HL-60 (cell line): ENCODE measurements around the gene ADAMTS15.

Source experiments
- DNase-seq, 2 experiments: peaks; one replicate each; pipeline ENCODE4 v3.0.0-alpha.2; 2010 to 2020; ENCODE audit warnings: low read depth in 1 of 2, low spot score in 1 of 2
- H3K27ac ChIP-seq: fragments of 250-450 bp; sonication (Bioruptor Pico); replicated peaks from 2 replicates; pipeline ENCODE4 v1.5.1; 2020; ENCODE audit warnings: mild to moderate bottlenecking, moderate library complexity
- H3K27me3 ChIP-seq: fragments of 250-450 bp; sonication (Bioruptor Pico); 2 replicates; pipeline ENCODE4 v1.5.1; 2021; ENCODE audit warnings: mild to moderate bottlenecking, moderate library complexity; ENCODE audit not compliant: insufficient read depth, poor library complexity, severe bottlenecking
- H3K4me3 ChIP-seq: replicated peaks from 2 replicates; pipeline ENCODE4 v1.5.1; 2011; ENCODE audit warnings: mild to moderate bottlenecking, control low read depth, low read length; ENCODE audit not compliant: insufficient read depth
- CTCF ChIP-seq: IDR thresholded peaks from one replicate; pipeline ENCODE4 v1.5.1; 2011; ENCODE audit warnings: low read length, control low read depth, inconsistent platforms; ENCODE audit not compliant: insufficient read depth
- GABPA ChIP-seq: IDR thresholded peaks from 2 replicates; pipeline ENCODE4 v1.6.1; 2012; ENCODE audit warnings: low read depth
- POLR2AphosphoS5 ChIP-seq: IDR thresholded peaks from 2 replicates; pipeline ENCODE4 v1.6.1; 2012; ENCODE audit warnings: low read depth
- REST ChIP-seq: IDR thresholded peaks from 2 replicates; pipeline ENCODE4 v1.6.1; 2012; ENCODE audit warnings: low read depth; ENCODE audit not compliant: insufficient replicate concordance
- SPI1 ChIP-seq: IDR thresholded peaks from 2 replicates; pipeline ENCODE4 v1.6.1; 2012; ENCODE audit warnings: low read depth, mild to moderate bottlenecking, borderline replicate concordance

Gene ADAMTS15

GRCh38 chr11:130474637-130475400, 26.4 kb downstream of the ADAMTS15 start:
- Histone ChIP-seq H3K27ac (no peak overlapping the region), H3K4me3 (no peak overlapping the region), H3K27me3 (no peaks in the 10 kb centered on the region)
- no peak for TF ChIP-seq SPI1
- DNase-seq, result no peak

- Histone ChIP-seq H3K27me3 (no peaks in the 10 kb centered on the region), H3K4me3 (no peak overlapping the region), H3K27ac (no peak overlapping the region)
- TF ChIP-seq REST, result no peak
- TF ChIP-seq SPI1, result no peak
- TF ChIP-seq CTCF, result no peak
- no peak for TF ChIP-seq POLR2AphosphoS5
- TF ChIP-seq GABPA, result no peak
- DNase-seq, result no peak
These were observed 27.1 kb downstream of the ADAMTS15 start for GRCh38 chr11:130475426-130476053.

- H3K27ac ChIP-seq, result no peak overlapping the region
- TF ChIP-seq REST (no peak), GABPA (no peak), POLR2AphosphoS5 (no peak), SPI1 (no peak), CTCF (no peak)
- no peak overlapping the region for H3K4me3 ChIP-seq
- H3K27me3 ChIP-seq, result no peaks in the 10 kb centered on the region
- DNase-seq, result no peak
These were observed 27.9 kb downstream of the ADAMTS15 start for GRCh38 chr11:130476200-130476921.

- no peaks in the 10 kb centered on the region for H3K27me3 ChIP-seq
These were observed 28.6 kb downstream of the ADAMTS15 start for GRCh38 chr11:130476922-130477491.

More at GRCh38 chr11:130476922-130477491, 28.6 kb downstream of the ADAMTS15 start:
- TF ChIP-seq POLR2AphosphoS5, result no peak
- no peak for TF ChIP-seq REST
- TF ChIP-seq CTCF, result no peak
- TF ChIP-seq GABPA, result no peak
- TF ChIP-seq SPI1, result no peak
- Histone ChIP-seq H3K4me3 (no peak overlapping the region), H3K27ac (no peak overlapping the region)
- no peak for DNase-seq
